Osteoblast (primary cell): Measurements from ENCODE around the gene ENGASE. TPM values are rescaled to one million over a fixed set of nuclear protein-coding genes. Genes with fewer than 3 reads are reported as not detected.

Experiments
- DNase-seq: peaks from one replicate; pipeline ENCODE4 v3.0.0; 2011; ENCODE audit warnings: low spot score, mixed read lengths; ENCODE audit not compliant: insufficient read length; ENCODE audit errors: missing footprints
- H2AFZ ChIP-seq: 2 replicates; pipeline ENCODE4 v1.6.0; 2011; ENCODE audit warnings: mild to moderate bottlenecking, low read length
- H3K27ac ChIP-seq: 2 replicates; pipeline ENCODE4 v1.5.1; 2011; ENCODE audit warnings: mild to moderate bottlenecking, low read depth, low read length, moderate library complexity
- H3K27me3 ChIP-seq: 2 replicates; pipeline ENCODE4 v1.6.0; 2012; ENCODE audit warnings: mild to moderate bottlenecking, control low read depth, inconsistent platforms, low read length, moderate library complexity; ENCODE audit not compliant: insufficient read depth
- H3K36me3 ChIP-seq: 2 replicates; pipeline ENCODE4 v1.5.1; 2011; ENCODE audit warnings: mild to moderate bottlenecking, low read length, control low read depth, moderate library complexity; ENCODE audit not compliant: insufficient read depth
- H3K4me1 ChIP-seq: 2 replicates; pipeline ENCODE4 v1.5.1; 2011; ENCODE audit warnings: mild to moderate bottlenecking, low read length, control low read depth, moderate library complexity; ENCODE audit not compliant: insufficient read depth
- H3K4me2 ChIP-seq: 2 replicates; pipeline ENCODE4 v1.6.0; 2011; ENCODE audit warnings: mild to moderate bottlenecking, low read length; ENCODE audit not compliant: insufficient read depth
- H3K4me3 ChIP-seq: fragments of 200-600 bp; sonication (generic); 3 replicates; pipeline ENCODE4 v1.5.1; 2012; ENCODE audit warnings: mild to moderate bottlenecking, low read length, inconsistent platforms; ENCODE audit not compliant: insufficient read depth
- H3K79me2 ChIP-seq: 2 replicates; pipeline ENCODE4 v1.6.0; 2012; ENCODE audit warnings: mild to moderate bottlenecking, low read length, control low read depth, inconsistent platforms; ENCODE audit not compliant: insufficient read depth
- H3K9me3 ChIP-seq: 2 replicates; pipeline ENCODE4 v1.5.1; 2011; ENCODE audit warnings: low read depth, low read length, control low read depth
- H4K20me1 ChIP-seq: 2 replicates; pipeline ENCODE4 v1.6.0; 2012; ENCODE audit warnings: mild to moderate bottlenecking, low read length, control low read depth; ENCODE audit not compliant: insufficient read depth
- total RNA-seq: library from RNA; depleted of rRNA; stranded (reverse); fragments of >200 nt; gene quantifications from 2 replicates; pipeline ENCODE4 v1.2.3, GENCODE V29; 2012
- TF ChIP-seq, protein P1 (sequence below): IDR thresholded peaks from 2 replicates; pipeline ENCODE4 v1.5.1; 2011; ENCODE audit warnings: mild to moderate bottlenecking, low read depth, low read length, moderate library complexity; ENCODE audit errors: extremely low read depth

The ENGASE gene
- total RNA-seq, 1 donor, result 14.5 TPM

DNA sequence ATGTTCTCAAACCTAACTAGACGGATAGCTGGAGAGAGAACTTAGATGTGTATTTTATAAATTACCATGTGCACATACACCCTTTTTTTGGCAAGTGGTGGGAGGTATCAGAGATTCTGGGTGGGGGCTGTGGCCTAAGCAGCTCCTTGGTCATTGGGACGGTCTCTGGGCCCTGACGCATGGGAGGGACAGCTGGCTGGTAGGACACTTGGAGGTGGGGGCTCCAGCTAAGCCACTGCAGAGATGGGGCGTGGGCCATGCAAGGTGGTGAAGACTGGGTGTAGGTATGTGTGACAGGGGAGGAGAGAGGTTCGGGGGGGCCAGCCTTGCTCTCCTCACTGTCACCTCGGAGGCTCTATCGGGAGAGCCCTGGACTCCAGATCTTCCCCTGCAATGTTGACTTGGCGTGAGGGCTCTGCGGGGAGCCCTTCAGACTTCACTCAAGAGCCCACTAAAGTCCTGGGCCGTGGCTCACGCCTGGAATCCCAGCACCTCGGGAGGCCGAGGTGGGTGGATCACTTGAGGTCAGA lies 33.5 kb upstream of the ENGASE start:
- Histone ChIP-seq H4K20me1 (no peaks in the 10 kb centered on the region), H3K4me1 (peaks cover 27% of the 10 kb centered on the region), H3K9me3 (no peaks in the 10 kb centered on the region), H2AFZ (no peak overlapping the region), H3K4me3 (no peak overlapping the region), H3K27ac (no peak overlapping the region), H3K36me3 (no peaks in the 10 kb centered on the region), H3K27me3 (peaks cover 11% of the 10 kb centered on the region), H3K79me2 (no peaks in the 10 kb centered on the region), H3K4me2 (no peak overlapping the region)
- TF ChIP-seq, protein P1, sequence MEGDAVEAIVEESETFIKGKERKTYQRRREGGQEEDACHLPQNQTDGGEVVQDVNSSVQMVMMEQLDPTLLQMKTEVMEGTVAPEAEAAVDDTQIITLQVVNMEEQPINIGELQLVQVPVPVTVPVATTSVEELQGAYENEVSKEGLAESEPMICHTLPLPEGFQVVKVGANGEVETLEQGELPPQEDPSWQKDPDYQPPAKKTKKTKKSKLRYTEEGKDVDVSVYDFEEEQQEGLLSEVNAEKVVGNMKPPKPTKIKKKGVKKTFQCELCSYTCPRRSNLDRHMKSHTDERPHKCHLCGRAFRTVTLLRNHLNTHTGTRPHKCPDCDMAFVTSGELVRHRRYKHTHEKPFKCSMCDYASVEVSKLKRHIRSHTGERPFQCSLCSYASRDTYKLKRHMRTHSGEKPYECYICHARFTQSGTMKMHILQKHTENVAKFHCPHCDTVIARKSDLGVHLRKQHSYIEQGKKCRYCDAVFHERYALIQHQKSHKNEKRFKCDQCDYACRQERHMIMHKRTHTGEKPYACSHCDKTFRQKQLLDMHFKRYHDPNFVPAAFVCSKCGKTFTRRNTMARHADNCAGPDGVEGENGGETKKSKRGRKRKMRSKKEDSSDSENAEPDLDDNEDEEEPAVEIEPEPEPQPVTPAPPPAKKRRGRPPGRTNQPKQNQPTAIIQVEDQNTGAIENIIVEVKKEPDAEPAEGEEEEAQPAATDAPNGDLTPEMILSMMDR, result no peak
- peak; percentile 43 for DNase-seq

DNA sequence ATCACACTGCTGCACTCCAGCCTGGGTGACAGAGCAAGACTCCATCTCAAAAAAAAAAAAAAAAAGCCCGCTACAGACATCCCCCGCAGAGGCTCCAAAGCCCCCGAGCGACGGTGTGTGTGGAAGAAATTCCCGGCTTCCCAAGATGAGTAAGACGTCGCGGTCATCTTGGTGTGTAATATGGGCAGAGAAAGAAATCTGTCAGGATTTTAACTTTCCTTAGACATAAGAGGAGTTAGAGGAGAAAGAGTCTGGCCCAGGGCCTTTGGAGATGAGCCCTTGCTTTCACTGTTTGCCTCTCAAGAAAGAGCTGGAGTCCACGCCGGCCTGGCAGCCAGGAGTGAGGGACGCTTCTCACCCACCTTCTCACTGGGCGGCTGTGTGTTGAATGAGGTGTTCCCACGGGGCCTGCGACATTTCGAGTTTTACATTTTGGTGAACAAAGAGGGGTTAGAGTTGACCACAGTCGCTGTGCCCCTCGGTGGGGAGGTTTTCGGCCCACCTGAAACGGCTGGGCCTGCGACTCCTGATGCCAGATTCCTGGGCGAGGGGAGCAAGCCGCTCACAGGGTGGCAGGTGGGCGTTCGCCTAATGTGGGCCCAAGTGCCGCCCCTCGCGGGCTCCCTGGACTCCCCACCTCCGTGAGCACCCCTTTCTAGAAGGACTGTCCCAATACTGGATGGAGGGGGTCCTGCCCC lies 32.8 kb upstream of the ENGASE start:
- peaks cover 18% of the 10 kb centered on the region for H3K27me3 ChIP-seq
- no peak overlapping the region for H2AFZ ChIP-seq
- DNase-seq, result peak; percentile 72
- H3K4me2 ChIP-seq, result no peak overlapping the region
- H4K20me1 ChIP-seq, result no peaks in the 10 kb centered on the region
- peak overlapping the region; percentile 71 for H3K27ac ChIP-seq
- TF ChIP-seq, protein P1, result no peak
- H3K4me3 ChIP-seq, result no peak overlapping the region
- H3K36me3 ChIP-seq, result no peaks in the 10 kb centered on the region
- H3K4me1 ChIP-seq, result peaks cover 27% of the 10 kb centered on the region
- no peaks in the 10 kb centered on the region for H3K9me3 ChIP-seq
- H3K79me2 ChIP-seq, result no peaks in the 10 kb centered on the region

DNA sequence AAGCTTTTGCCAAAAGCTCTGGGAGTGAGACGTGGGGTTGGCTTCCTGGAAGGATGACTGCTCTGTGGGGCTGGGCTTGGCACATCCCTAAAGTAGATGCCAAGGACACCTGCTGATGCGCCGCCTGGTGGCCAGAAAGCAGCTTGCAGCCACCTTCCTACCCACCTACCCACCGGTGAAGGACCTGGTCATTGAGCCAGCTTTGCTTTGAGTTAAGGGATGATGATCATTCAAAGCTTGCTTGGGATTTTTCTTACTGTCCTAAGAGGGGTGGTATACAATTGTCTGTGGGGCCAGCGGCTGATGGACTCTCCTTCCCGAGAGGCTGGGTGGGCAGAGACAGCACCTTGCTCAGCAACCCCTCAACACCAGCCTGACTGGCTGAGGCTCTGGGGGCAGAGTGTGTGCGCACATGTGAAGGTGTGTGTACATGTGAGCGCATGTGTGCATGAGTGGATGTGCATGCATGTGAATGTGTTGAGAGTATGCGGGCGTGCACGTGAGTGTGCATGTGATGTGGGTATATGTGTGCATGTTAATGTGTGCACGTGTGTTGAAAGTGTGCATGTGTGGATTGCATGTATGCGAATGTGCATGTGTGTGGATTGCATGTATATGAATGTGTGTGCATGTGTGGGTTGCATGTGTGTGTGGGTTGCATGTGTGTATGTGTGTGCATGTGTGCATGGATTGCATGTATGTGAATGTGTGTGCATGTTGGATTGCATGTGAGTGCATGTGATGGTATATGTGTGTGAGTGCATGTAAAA lies 32.0 kb upstream of the ENGASE start:
- Histone ChIP-seq H3K27ac (peak overlapping the region; percentile 71), H3K4me1 (peaks cover 26% of the 10 kb centered on the region), H3K27me3 (peaks cover 25% of the 10 kb centered on the region), H3K36me3 (no peaks in the 10 kb centered on the region), H3K9me3 (no peaks in the 10 kb centered on the region), H3K79me2 (no peaks in the 10 kb centered on the region), H3K4me3 (no peak overlapping the region), H4K20me1 (no peaks in the 10 kb centered on the region), H2AFZ (no peak overlapping the region), H3K4me2 (no peak overlapping the region)
- peak; percentile 83 for DNase-seq
- TF ChIP-seq, protein P1, result peak; percentile 89
